Kidney (tissue), 14 donors: ENCODE data around the gene SLFN5. TPM values are rescaled to one million over a fixed set of nuclear protein-coding genes. Genes with fewer than 3 reads are reported as not detected.

ENCODE experiments used
- DNase-seq, 5 donors: peaks; one replicate each; pipeline ENCODE4 v3.0.0-alpha.2; 2013 to 2020
- FAIRE-seq: peaks from 2 replicates; lab custom pipeline; 2012; peaks lifted over from hg19 to GRCh38; lab: Jason Lieb, UNC
- H3K27ac ChIP-seq, 2 donors: one replicate each; pipeline ENCODE4 v1.7.0; 2013; ENCODE audit warnings: low read depth in 2 of 2, low read length in 2 of 2, inconsistent platforms in 1 of 2
- H3K27me3 ChIP-seq: one replicate; pipeline ENCODE4 v1.7.1; 2013; ENCODE audit warnings: low read length, inconsistent platforms; ENCODE audit not compliant: control insufficient read depth, insufficient read depth
- H3K36me3 ChIP-seq, 3 donors: one replicate each; pipeline versions ENCODE4 v1.7.0 to v1.7.1; 2013; ENCODE audit warnings: low read length in 3 of 3, control low read depth in 1 of 3, inconsistent platforms in 1 of 3; ENCODE audit not compliant: insufficient read depth in 3 of 3, control insufficient read depth in 2 of 3
- H3K4me1 ChIP-seq, 3 donors: one replicate each; pipeline versions ENCODE4 v1.7.0 to v1.7.1; 2013; ENCODE audit warnings: low read length in 3 of 3, inconsistent platforms in 1 of 3, low read depth in 1 of 3; ENCODE audit not compliant: control insufficient read depth in 2 of 3, insufficient read depth in 2 of 3
- H3K4me3 ChIP-seq, 3 donors: one replicate each; pipeline versions ENCODE4 v1.7.0 to v1.8.1; 2013; ENCODE audit warnings: low read length in 3 of 3, control low read depth in 1 of 3, inconsistent platforms in 1 of 3
- H3K9ac ChIP-seq, 3 donors: one replicate each; pipeline versions ENCODE4 v1.7.0 to v1.7.1; 2013; ENCODE audit warnings: low read length in 3 of 3, control low read depth in 1 of 3, inconsistent platforms in 1 of 3
- H3K9me3 ChIP-seq, 3 donors: one replicate each; pipeline versions ENCODE4 v1.7.0 to v1.7.1; 2013; ENCODE audit warnings: low read length in 3 of 3, control low read depth in 1 of 3, inconsistent platforms in 1 of 3; ENCODE audit not compliant: control insufficient read depth in 2 of 3, insufficient read depth in 1 of 3
- intact Hi-C: fragments of 100-400 bp; cut with DNase I; formaldehyde crosslinking; loops from one replicate; pipeline ENCODE4 v1.11.1; 2022
- polyA plus RNA-seq: library from polyadenylated mRNA; stranded (reverse); fragments of 350-450 nt; fragmentation: Illumina TruSeq; extraction: RNeasy Lipid Tissue Mini Kit (QIAGEN cat#74804); gene quantifications from one replicate; pipeline ENCODE4 v1.2.3, GENCODE V29; 2014; ENCODE audit warnings: low read depth, low replicate concordance; ENCODE audit not compliant: insufficient read depth
- total RNA-seq: library from RNA; stranded (reverse); fragmentation: NEBNext Ultra II Directional; extraction: Animal tissue kit (Norgen Biotek cat#: 25700); gene quantifications from one replicate; pipeline ENCODE4 v1.2.1, GENCODE V29; 2021
- TF ChIP-seq, protein P1 (sequence below): IDR thresholded peaks from 3 replicates; pipeline ENCODE4 v1.5.1; 2012; ENCODE audit warnings: mild to moderate bottlenecking, moderate library complexity, borderline replicate concordance; ENCODE audit not compliant: insufficient read depth; ENCODE audit errors: extremely low read depth
- donor health status: control.
- donor health status: control.
- donor health status: control.
- donor health status: control.
- donor health status: control.
- donor health status: DM: yes; HTN: yes; CAD: no.
- donor health status: Normal renal cell carcinoma (clear cell type).

SLFN5 gene
- total and polyA plus RNA-seq, 2 donors from 2014 or later = 2.0 to 64.8 TPM

GRCh38 chr17:35315971-35316370 lies 73.1 kb downstream of the SLFN5 start:
- Histone ChIP-seq H3K27ac (no peak overlapping the region), H3K4me3 (no peak overlapping the region), H3K27me3 (no peaks in the 10 kb centered on the region), H3K4me1 (peaks cover 0 to 12% (median 0%) of the 10 kb centered on the region in 3 donors), H3K9ac (no peak overlapping the region), H3K9me3 (no peaks in the 10 kb centered on the region), H3K36me3 (no peaks in the 10 kb centered on the region)
- TF ChIP-seq, protein P1, sequence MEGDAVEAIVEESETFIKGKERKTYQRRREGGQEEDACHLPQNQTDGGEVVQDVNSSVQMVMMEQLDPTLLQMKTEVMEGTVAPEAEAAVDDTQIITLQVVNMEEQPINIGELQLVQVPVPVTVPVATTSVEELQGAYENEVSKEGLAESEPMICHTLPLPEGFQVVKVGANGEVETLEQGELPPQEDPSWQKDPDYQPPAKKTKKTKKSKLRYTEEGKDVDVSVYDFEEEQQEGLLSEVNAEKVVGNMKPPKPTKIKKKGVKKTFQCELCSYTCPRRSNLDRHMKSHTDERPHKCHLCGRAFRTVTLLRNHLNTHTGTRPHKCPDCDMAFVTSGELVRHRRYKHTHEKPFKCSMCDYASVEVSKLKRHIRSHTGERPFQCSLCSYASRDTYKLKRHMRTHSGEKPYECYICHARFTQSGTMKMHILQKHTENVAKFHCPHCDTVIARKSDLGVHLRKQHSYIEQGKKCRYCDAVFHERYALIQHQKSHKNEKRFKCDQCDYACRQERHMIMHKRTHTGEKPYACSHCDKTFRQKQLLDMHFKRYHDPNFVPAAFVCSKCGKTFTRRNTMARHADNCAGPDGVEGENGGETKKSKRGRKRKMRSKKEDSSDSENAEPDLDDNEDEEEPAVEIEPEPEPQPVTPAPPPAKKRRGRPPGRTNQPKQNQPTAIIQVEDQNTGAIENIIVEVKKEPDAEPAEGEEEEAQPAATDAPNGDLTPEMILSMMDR = no peak
- no peak for FAIRE-seq
- DNase-seq = no peak
- intact Hi-C loops = no loop called here

- H3K36me3 ChIP-seq = no peaks in the 10 kb centered on the region
- no peaks in the 10 kb centered on the region for H3K4me1 ChIP-seq
- no peak overlapping the region for H3K9ac ChIP-seq
- intact Hi-C loops = no loop called here
- peaks cover 0 to 5% (median 0%) of the 10 kb centered on the region in 3 donors for H3K9me3 ChIP-seq
- FAIRE-seq = no peak
- TF ChIP-seq, protein P1 = no peak
- no peaks in the 10 kb centered on the region for H3K27me3 ChIP-seq
- no peak overlapping the region for H3K27ac ChIP-seq
- no peak for DNase-seq
- no peak overlapping the region for H3K4me3 ChIP-seq
Observed at GRCh38 chr17:35322749-35323148, 79.9 kb downstream of the SLFN5 start.

Other genes with a start within 250 kb of the SLFN5 start
- 29.0 TPM for gene RFFL, start 179.4 kb upstream of the SLFN5 start, total RNA-seq
- 15.7 TPM for gene RFFL, start 179.4 kb upstream of the SLFN5 start, polyA plus RNA-seq
- 13.8 TPM for gene RAD51D, start 123.2 kb upstream of the SLFN5 start, total RNA-seq
- gene RAD51D, start 123.2 kb upstream of the SLFN5 start, polyA plus RNA-seq = 7.8 TPM
- not detected for gene FNDC8, start 121.5 kb upstream of the SLFN5 start, total RNA-seq
- gene FNDC8, start 121.5 kb upstream of the SLFN5 start, polyA plus RNA-seq = not detected
- 11.0 TPM for gene NLE1, start 100.8 kb upstream of the SLFN5 start, total RNA-seq
- 9.6 TPM for gene NLE1, start 100.8 kb upstream of the SLFN5 start, polyA plus RNA-seq
- 0.38 TPM for gene UNC45B, start 95.3 kb upstream of the SLFN5 start, total RNA-seq
- 0.54 TPM for gene UNC45B, start 95.3 kb upstream of the SLFN5 start, polyA plus RNA-seq
- not detected for gene SLC35G3, start 48.7 kb upstream of the SLFN5 start, total RNA-seq
- gene SLC35G3, start 48.7 kb upstream of the SLFN5 start, polyA plus RNA-seq = not detected
- gene SLFN11, start 130.5 kb downstream of the SLFN5 start, total RNA-seq = 31.9 TPM
- gene SLFN11, start 130.5 kb downstream of the SLFN5 start, polyA plus RNA-seq = 4.0 TPM
- gene SLFN12, start 189.4 kb downstream of the SLFN5 start, total RNA-seq = 13.3 TPM
- 2.3 TPM for gene SLFN12, start 189.4 kb downstream of the SLFN5 start, polyA plus RNA-seq
- gene SLFN13, start 205.7 kb downstream of the SLFN5 start, total RNA-seq = 24.5 TPM
- gene SLFN13, start 205.7 kb downstream of the SLFN5 start, polyA plus RNA-seq = 3.1 TPM